ENCODE results near the gene KCNQ1. TPM values are rescaled to one million over a fixed set of nuclear protein-coding genes. Genes with fewer than 3 reads are reported as not detected.

The KCNQ1 gene
- total RNA-seq, 1 donor from 2014 or later: 2.7 TPM

GRCh38 chr11:2848497-2848896, 403.7 kb downstream of the KCNQ1 start:
- no peaks in the 10 kb centered on the region for H3K36me3 ChIP-seq
- no peak overlapping the region for H3K27ac ChIP-seq
- no peaks in the 10 kb centered on the region for H3K27me3 ChIP-seq
- intact Hi-C loops (cut with DNase I): no loop called here
- H3K9me3 ChIP-seq: no peaks in the 10 kb centered on the region
- H3K4me1 ChIP-seq: no peaks in the 10 kb centered on the region
- H3K4me3 ChIP-seq: no peak overlapping the region
- DNase-seq (ENCODE audit: extremely low spot score in 2 of 2): no peak
- no peak for TF ChIP-seq POLR2A (IDR thresholded peaks at IDR 0.05)
- TF ChIP-seq CTCF (IDR thresholded peaks at IDR 0.05): no peak
- no peak for TF ChIP-seq POLR2AphosphoS5 (IDR thresholded peaks at IDR 0.05; ENCODE audit: insufficient read depth in 1 of 2, low read depth in 1 of 2)

GRCh38 chr11:2849994-2850770, 405.4 kb downstream of the KCNQ1 start:
- H3K4me1 ChIP-seq: no peaks in the 10 kb centered on the region
- no peaks in the 10 kb centered on the region for H3K36me3 ChIP-seq
- H3K9me3 ChIP-seq: no peaks in the 10 kb centered on the region
- intact Hi-C loops (cut with DNase I): no loop called here
- H3K4me3 ChIP-seq: no peak overlapping the region
- no peaks in the 10 kb centered on the region for H3K27me3 ChIP-seq
- no peak overlapping the region for H3K27ac ChIP-seq
- TF ChIP-seq CTCF (IDR thresholded peaks at IDR 0.05) (no peak), POLR2AphosphoS5 (IDR thresholded peaks at IDR 0.05; ENCODE audit: insufficient read depth in 1 of 2, low read depth in 1 of 2) (no peak), POLR2A (IDR thresholded peaks at IDR 0.05) (no peak)
- no peak for DNase-seq (ENCODE audit: extremely low spot score in 2 of 2)

- no peaks in the 10 kb centered on the region for H3K27me3 ChIP-seq
- no peak for DNase-seq (ENCODE audit: extremely low spot score in 2 of 2)
- no peak overlapping the region for H3K27ac ChIP-seq
- intact Hi-C loops (cut with DNase I): no loop called here
- no peak for TF ChIP-seq POLR2A (IDR thresholded peaks at IDR 0.05)
- no peak for TF ChIP-seq POLR2AphosphoS5 (IDR thresholded peaks at IDR 0.05; ENCODE audit: insufficient read depth in 1 of 2, low read depth in 1 of 2)
- no peak for TF ChIP-seq CTCF (IDR thresholded peaks at IDR 0.05)
- no peaks in the 10 kb centered on the region for H3K36me3 ChIP-seq
- H3K4me3 ChIP-seq: no peak overlapping the region
- no peaks in the 10 kb centered on the region for H3K9me3 ChIP-seq
- no peaks in the 10 kb centered on the region for H3K4me1 ChIP-seq
Observed at GRCh38 chr11:2853401-2853800, 408.6 kb downstream of the KCNQ1 start.

GRCh38 chr11:2853997-2854560, 409.3 kb downstream of the KCNQ1 start:
- TF ChIP-seq POLR2A (IDR thresholded peaks at IDR 0.05): no peak
- TF ChIP-seq CTCF (IDR thresholded peaks at IDR 0.05): no peak
- no peak for TF ChIP-seq POLR2AphosphoS5 (IDR thresholded peaks at IDR 0.05; ENCODE audit: insufficient read depth in 1 of 2, low read depth in 1 of 2)
- intact Hi-C loops (cut with DNase I): no loop called here
- Histone ChIP-seq H3K27me3 (no peaks in the 10 kb centered on the region), H3K4me3 (no peak overlapping the region), H3K27ac (no peak overlapping the region), H3K36me3 (no peaks in the 10 kb centered on the region), H3K4me1 (no peaks in the 10 kb centered on the region), H3K9me3 (no peaks in the 10 kb centered on the region)
- no peak for DNase-seq (ENCODE audit: extremely low spot score in 2 of 2)

GRCh38 chr11:2855162-2855561, 410.4 kb downstream of the KCNQ1 start:
- TF ChIP-seq CTCF (IDR thresholded peaks at IDR 0.05): no peak
- no peak for TF ChIP-seq POLR2AphosphoS5 (IDR thresholded peaks at IDR 0.05; ENCODE audit: insufficient read depth in 1 of 2, low read depth in 1 of 2)
- no peak for TF ChIP-seq POLR2A (IDR thresholded peaks at IDR 0.05)
- H3K9me3 ChIP-seq: no peaks in the 10 kb centered on the region
- intact Hi-C loops (cut with DNase I): no loop called here
- no peaks in the 10 kb centered on the region for H3K4me1 ChIP-seq
- no peak overlapping the region for H3K4me3 ChIP-seq
- DNase-seq (ENCODE audit: extremely low spot score in 2 of 2): no peak
- no peaks in the 10 kb centered on the region for H3K36me3 ChIP-seq
- no peak overlapping the region for H3K27ac ChIP-seq
- no peaks in the 10 kb centered on the region for H3K27me3 ChIP-seq
